Hematopoietic multipotent progenitor cell treated with erythropoietin and hydrocortisone succinate and interleukin-3 and kit ligand, for 6 days (in vitro differentiated cells): Measurements from ENCODE around the gene THG1L.
"Not testable (repeated sequence)": the region's sequence is repeated elsewhere in the genome, so short reads cannot be mapped to it uniquely, and the experiment has no call there.

Experiments used
- DNase-seq: peaks from one replicate; pipeline ENCODE4 v3.0.0-alpha.2; 2015

Gene THG1L

GRCh38 chr5:157731272-157732129 lies at the start of gene THG1L:
THG1L (plus strand) TSS chr5:157731420; CDS start chr5:157731441, 21 bp downstream.
- DNase-seq, result peak; percentile 99

GRCh38 chr5:157682257-157682656 lies 49.0 kb upstream of the THG1L start:
- DNase-seq, result no peak

- not testable (repeated sequence) for DNase-seq
Measured at GRCh38 chr5:157686276-157687197, 44.7 kb upstream of the THG1L start.

- DNase-seq, result no peak
Measured at GRCh38 chr5:157687198-157687554, 44.0 kb upstream of the THG1L start.

- peak; percentile 18 for DNase-seq
Measured at GRCh38 chr5:157689942-157690689, 41.1 kb upstream of the THG1L start.

GRCh38 chr5:157690690-157691433 lies 40.4 kb upstream of the THG1L start:
- no peak for DNase-seq

- DNase-seq, result not testable (repeated sequence)
Measured at GRCh38 chr5:157693816-157694215, 37.4 kb upstream of the THG1L start.

GRCh38 chr5:157696154-157696553 lies 35.1 kb upstream of the THG1L start:
- DNase-seq, result not testable (repeated sequence)

- not testable (repeated sequence) for DNase-seq
Measured at GRCh38 chr5:157698674-157699073, 32.5 kb upstream of the THG1L start.

GRCh38 chr5:157703736-157704135 lies 27.5 kb upstream of the THG1L start:
- DNase-seq, result no peak

- DNase-seq, result no peak
Measured at GRCh38 chr5:157708866-157709265, 22.4 kb upstream of the THG1L start.

- no peak for DNase-seq
Measured at GRCh38 chr5:157709346-157709745, 21.9 kb upstream of the THG1L start.

- DNase-seq, result no peak
Measured at GRCh38 chr5:157710431-157710830, 20.8 kb upstream of the THG1L start.

- DNase-seq, result no peak
Measured at GRCh38 chr5:157710882-157711281, 20.3 kb upstream of the THG1L start.

GRCh38 chr5:157713830-157714595 lies 17.2 kb upstream of the THG1L start:
- no peak for DNase-seq

GRCh38 chr5:157714596-157714864 lies 16.7 kb upstream of the THG1L start:
- DNase-seq, result no peak

GRCh38 chr5:157718519-157718918 lies 12.7 kb upstream of the THG1L start:
- DNase-seq, result peak; percentile 79

GRCh38 chr5:157719245-157719644 lies 12.0 kb upstream of the THG1L start:
- DNase-seq, result no peak

GRCh38 chr5:157721159-157721558 lies 10.1 kb upstream of the THG1L start:
- DNase-seq, result no peak

GRCh38 chr5:157722895-157723294 lies 8.3 kb upstream of the THG1L start:
- DNase-seq, result not testable (repeated sequence)

- DNase-seq, result not testable (repeated sequence)
Measured at GRCh38 chr5:157726607-157727006, 4.6 kb upstream of the THG1L start.

- DNase-seq, result not testable (repeated sequence)
Measured at GRCh38 chr5:157727858-157728257, 3.4 kb upstream of the THG1L start.
